K562 (cell line): ENCODE measurements around the gene PDE12. TPM values are rescaled to one million over a fixed set of nuclear protein-coding genes. Genes with fewer than 3 reads are reported as not detected.

Source experiments
- GABPA ChIP-seq: fragments of 200-800 bp; sonication (Bioruptor generic); conservative IDR thresholded peaks from 2 replicates; pipeline ENCODE4 v1.6.1; 2016; ENCODE audit warnings: low read depth, missing genetic modification characterization, missing compliant biosample characterization
- GATA2 ChIP-seq: sonication (generic); formaldehyde crosslinking; IDR thresholded peaks from 2 replicates; pipeline ENCODE4 v1.4.0; 2020; ENCODE audit warnings: mild to moderate bottlenecking, missing genetic modification reagents
- HDAC2 ChIP-seq: fragments of 450-650 bp; IDR thresholded peaks from 2 replicates; pipeline ENCODE4 v1.6.1; 2016; ENCODE audit warnings: mild to moderate bottlenecking
- KAT8 ChIP-seq: fragments of 450-650 bp; IDR thresholded peaks from 2 replicates; pipeline ENCODE4 v1.6.1; 2016; ENCODE audit warnings: low read depth, mild to moderate bottlenecking
- MAFG ChIP-seq: fragments of 450-650 bp; conservative IDR thresholded peaks from 2 replicates; pipeline ENCODE4 v1.6.1; 2016; ENCODE audit warnings: missing genetic modification characterization, missing compliant biosample characterization
- NFATC3 ChIP-seq: fragments of 450-650 bp; IDR thresholded peaks from 2 replicates; pipeline ENCODE4 v1.6.1; 2017; ENCODE audit warnings: mild to moderate bottlenecking
- NR2C1 ChIP-seq, 2 experiments: fragments of 450-650 bp; IDR thresholded peaks; 2 replicates each; pipeline ENCODE4 v1.6.1; 2017; ENCODE audit warnings: mild to moderate bottlenecking in 2 of 2, antibody characterized with exemption in 1 of 2, inconsistent platforms in 1 of 2, missing compliant biosample characterization in 1 of 2, missing genetic modification characterization in 1 of 2
- POLR2AphosphoS2 ChIP-seq: IDR thresholded peaks from 2 replicates; pipeline ENCODE4 v1.6.1; 2012; ENCODE audit warnings: low read length, improper control_type of control experiment
- SMAD2 ChIP-seq: fragments of 150-350 bp; IDR thresholded peaks from 2 replicates; pipeline ENCODE4 v1.6.1; 2014; ENCODE audit warnings: low read depth, mild to moderate bottlenecking, low read length
- SMAD3 ChIP-seq: fragments of 450-650 bp; formaldehyde crosslinking; conservative IDR thresholded peaks from 2 replicates; pipeline ENCODE4 v1.4.0; 2020; ENCODE audit warnings: mild to moderate bottlenecking
- SMARCB1 ChIP-seq: IDR thresholded peaks from 2 replicates; pipeline ENCODE4 v1.6.1; 2011; ENCODE audit warnings: improper control_type of control experiment, low read depth; ENCODE audit not compliant: insufficient read length
- SMC3 ChIP-seq: conservative IDR thresholded peaks from 2 replicates; pipeline ENCODE4 v1.6.1; 2011; ENCODE audit warnings: low read depth, low read length, improper control_type of control experiment; ENCODE audit not compliant: insufficient read depth
- TBP ChIP-seq: optimal IDR thresholded peaks from 2 replicates; pipeline ENCODE3; 2011; ENCODE audit warnings: low read depth, low read length, improper control_type of control experiment
- TRIM24 ChIP-seq, 2 experiments: fragments of 450-650 bp; IDR thresholded peaks; 2 replicates each; pipeline ENCODE4 v1.6.1; 2016
- TSC22D4 ChIP-seq: fragments of 450-650 bp; IDR thresholded peaks from 2 replicates; pipeline ENCODE4 v1.6.1; 2016; ENCODE audit warnings: missing genetic modification characterization, missing biosample characterization, control low read depth
- ZKSCAN3 ChIP-seq: fragments of 250-450 bp; sonication (Bioruptor Pico); IDR thresholded peaks from 2 replicates; pipeline ENCODE4 v1.4.0; 2020
- ZNF699 ChIP-seq: fragments of 250-450 bp; sonication (Bioruptor Pico); IDR thresholded peaks from 2 replicates; pipeline ENCODE4 v1.8.0; 2021; ENCODE audit warnings: mild to moderate bottlenecking, moderate library complexity; ENCODE audit not compliant: insufficient replicate concordance
- polyA plus RNA-seq, 8 experiments: library from polyadenylated mRNA; depleted of rRNA in 4 of 8; stranded (reverse) in 5 of 8; unstranded in 3 of 8; fragments of >200 nt; fragmentation: Nextera tagmentation in 2 of 8; fragmentation: Illumina TruSeq in 1 of 8; extraction: Ambion mirVana in 2 of 8; extraction: Trizol in 1 of 8; gene quantifications; 2 replicates each; pipeline versions ENCODE4 v1.2.1 to v1.2.3, GENCODE V29; 2011 to 2014; ENCODE audit warnings: inconsistent platforms in 1 of 8, missing spikeins in 1 of 8
- total RNA-seq, 7 experiments: library from RNA; depleted of rRNA in 6 of 7; stranded (reverse); fragments of >200 nt in 6 of 7; fragmentation: Illumina TruSeq in 2 of 7; extraction: Trizol in 2 of 7; gene quantifications; 2 replicates each; pipeline versions ENCODE4 v1.2.1 to v1.2.3, GENCODE V29; 2011 to 2021; ENCODE audit warnings: low replicate concordance in 1 of 7
- TF ChIP-seq, protein P1 (sequence below): fragments of 250-450 bp; sonication (Bioruptor Pico); IDR thresholded peaks from 2 replicates; pipeline ENCODE4 v1.4.0; 2020
- TF ChIP-seq, protein P2 (sequence below): IDR thresholded peaks from 2 replicates; pipeline ENCODE4 v1.6.1; 2011; ENCODE audit not compliant: insufficient read length; ENCODE audit errors: extremely low read depth
- TF ChIP-seq, protein P3 (sequence below): fragments of 250-450 bp; sonication (Bioruptor Pico); IDR thresholded peaks from 2 replicates; pipeline ENCODE4 v1.9.0; 2021; ENCODE audit warnings: mild to moderate bottlenecking, inconsistent platforms

Gene PDE12
- total and polyA plus RNA-seq, 9 of the 15 experiments (the other 6 are each of a cell fraction or from before 2014, with no cell fraction given): 2.1 to 20.5 (median 10.0) TPM

DNA sequence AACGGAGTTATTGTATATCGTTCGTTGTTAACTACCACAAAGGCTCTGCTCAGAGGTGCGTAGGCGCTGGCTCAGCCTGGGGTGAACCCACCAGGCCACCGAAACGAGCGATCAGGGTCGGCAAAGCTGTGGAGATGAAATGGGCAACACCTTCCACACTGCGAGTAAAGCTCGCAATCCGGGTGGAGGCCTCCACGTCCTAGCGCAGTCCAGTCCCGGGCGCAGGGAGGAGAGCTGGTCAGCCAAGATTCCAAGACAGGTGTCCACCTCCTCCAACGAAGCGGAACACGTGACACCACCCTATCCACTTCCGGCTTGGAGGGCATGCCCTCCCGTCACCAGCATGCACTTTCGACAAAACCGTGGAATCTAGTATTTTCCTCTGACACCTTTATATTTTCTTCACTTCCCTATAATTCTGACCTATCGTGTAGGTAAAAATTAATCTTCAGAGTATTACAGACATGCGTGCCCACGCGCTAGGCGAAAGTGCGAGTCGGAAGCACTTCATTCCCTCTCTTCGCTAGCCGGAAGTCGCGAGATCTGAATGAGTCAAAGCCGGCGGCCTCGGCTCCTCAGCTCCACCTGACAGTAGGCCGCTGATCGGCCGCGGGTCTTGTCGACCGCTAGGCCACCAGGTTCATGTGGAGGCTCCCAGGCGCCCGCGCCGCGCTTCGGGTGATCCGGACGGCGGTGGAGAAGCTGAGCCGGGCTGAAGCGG lies at the start of gene PDE12 (continued):
- TF ChIP-seq GABPA (tag): peak; percentile 96
- no peak for TF ChIP-seq SMC3
- TF ChIP-seq ZKSCAN3 (CRISPR knock-in tag): no peak
- no peak for TF ChIP-seq SMARCB1
- TF ChIP-seq, protein P1, sequence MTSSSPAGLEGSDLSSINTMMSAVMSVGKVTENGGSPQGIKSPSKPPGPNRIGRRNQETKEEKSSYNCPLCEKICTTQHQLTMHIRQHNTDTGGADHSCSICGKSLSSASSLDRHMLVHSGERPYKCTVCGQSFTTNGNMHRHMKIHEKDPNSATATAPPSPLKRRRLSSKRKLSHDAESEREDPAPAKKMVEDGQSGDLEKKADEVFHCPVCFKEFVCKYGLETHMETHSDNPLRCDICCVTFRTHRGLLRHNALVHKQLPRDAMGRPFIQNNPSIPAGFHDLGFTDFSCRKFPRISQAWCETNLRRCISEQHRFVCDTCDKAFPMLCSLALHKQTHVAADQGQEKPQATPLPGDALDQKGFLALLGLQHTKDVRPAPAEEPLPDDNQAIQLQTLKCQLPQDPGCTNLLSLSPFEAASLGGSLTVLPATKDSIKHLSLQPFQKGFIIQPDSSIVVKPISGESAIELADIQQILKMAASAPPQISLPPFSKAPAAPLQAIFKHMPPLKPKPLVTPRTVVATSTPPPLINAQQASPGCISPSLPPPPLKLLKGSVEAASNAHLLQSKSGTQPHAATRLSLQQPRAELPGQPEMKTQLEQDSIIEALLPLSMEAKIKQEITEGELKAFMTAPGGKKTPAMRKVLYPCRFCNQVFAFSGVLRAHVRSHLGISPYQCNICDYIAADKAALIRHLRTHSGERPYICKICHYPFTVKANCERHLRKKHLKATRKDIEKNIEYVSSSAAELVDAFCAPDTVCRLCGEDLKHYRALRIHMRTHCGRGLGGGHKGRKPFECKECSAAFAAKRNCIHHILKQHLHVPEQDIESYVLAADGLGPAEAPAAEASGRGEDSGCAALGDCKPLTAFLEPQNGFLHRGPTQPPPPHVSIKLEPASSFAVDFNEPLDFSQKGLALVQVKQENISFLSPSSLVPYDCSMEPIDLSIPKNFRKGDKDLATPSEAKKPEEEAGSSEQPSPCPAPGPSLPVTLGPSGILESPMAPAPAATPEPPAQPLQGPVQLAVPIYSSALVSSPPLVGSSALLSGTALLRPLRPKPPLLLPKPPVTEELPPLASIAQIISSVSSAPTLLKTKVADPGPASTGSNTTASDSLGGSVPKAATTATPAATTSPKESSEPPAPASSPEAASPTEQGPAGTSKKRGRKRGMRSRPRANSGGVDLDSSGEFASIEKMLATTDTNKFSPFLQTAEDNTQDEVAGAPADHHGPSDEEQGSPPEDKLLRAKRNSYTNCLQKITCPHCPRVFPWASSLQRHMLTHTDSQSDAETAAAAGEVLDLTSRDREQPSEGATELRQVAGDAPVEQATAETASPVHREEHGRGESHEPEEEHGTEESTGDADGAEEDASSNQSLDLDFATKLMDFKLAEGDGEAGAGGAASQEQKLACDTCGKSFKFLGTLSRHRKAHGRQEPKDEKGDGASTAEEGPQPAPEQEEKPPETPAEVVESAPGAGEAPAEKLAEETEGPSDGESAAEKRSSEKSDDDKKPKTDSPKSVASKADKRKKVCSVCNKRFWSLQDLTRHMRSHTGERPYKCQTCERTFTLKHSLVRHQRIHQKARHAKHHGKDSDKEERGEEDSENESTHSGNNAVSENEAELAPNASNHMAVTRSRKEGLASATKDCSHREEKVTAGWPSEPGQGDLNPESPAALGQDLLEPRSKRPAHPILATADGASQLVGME: no peak
- TF ChIP-seq KAT8: no peak
- peak; percentile 81 for TF ChIP-seq TBP
- no peak for TF ChIP-seq GATA2
- TF ChIP-seq TSC22D4 (tag): no peak
- TF ChIP-seq, protein P2, sequence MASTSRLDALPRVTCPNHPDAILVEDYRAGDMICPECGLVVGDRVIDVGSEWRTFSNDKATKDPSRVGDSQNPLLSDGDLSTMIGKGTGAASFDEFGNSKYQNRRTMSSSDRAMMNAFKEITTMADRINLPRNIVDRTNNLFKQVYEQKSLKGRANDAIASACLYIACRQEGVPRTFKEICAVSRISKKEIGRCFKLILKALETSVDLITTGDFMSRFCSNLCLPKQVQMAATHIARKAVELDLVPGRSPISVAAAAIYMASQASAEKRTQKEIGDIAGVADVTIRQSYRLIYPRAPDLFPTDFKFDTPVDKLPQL: no peak
- TF ChIP-seq, protein P3, sequence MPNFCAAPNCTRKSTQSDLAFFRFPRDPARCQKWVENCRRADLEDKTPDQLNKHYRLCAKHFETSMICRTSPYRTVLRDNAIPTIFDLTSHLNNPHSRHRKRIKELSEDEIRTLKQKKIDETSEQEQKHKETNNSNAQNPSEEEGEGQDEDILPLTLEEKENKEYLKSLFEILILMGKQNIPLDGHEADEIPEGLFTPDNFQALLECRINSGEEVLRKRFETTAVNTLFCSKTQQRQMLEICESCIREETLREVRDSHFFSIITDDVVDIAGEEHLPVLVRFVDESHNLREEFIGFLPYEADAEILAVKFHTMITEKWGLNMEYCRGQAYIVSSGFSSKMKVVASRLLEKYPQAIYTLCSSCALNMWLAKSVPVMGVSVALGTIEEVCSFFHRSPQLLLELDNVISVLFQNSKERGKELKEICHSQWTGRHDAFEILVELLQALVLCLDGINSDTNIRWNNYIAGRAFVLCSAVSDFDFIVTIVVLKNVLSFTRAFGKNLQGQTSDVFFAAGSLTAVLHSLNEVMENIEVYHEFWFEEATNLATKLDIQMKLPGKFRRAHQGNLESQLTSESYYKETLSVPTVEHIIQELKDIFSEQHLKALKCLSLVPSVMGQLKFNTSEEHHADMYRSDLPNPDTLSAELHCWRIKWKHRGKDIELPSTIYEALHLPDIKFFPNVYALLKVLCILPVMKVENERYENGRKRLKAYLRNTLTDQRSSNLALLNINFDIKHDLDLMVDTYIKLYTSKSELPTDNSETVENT: no peak
- peak; percentile 94 for TF ChIP-seq NR2C1 (IDR thresholded peaks at IDR 0.05)
- peak; percentile 95 for TF ChIP-seq NR2C1 (tag; IDR thresholded peaks at IDR 0.05)
- TF ChIP-seq NFATC3: 0 out of 2 replicates have a peak, but pooled peaks have one; percentile 52
- TF ChIP-seq HDAC2: 0 out of 2 replicates have a peak, but pooled peaks have one; percentile 45
- TF ChIP-seq SMAD2: no peak
- no peak for TF ChIP-seq ZNF699 (CRISPR knock-in tag)
- peak; percentile 82 to 87 for TF ChIP-seq TRIM24 (IDR thresholded peaks at IDR 0.05)
- TF ChIP-seq SMAD3: peak; percentile 45; the same call in 1 of the 2 replicates
- TF ChIP-seq POLR2AphosphoS2: no peak
- no peak for TF ChIP-seq MAFG (tag)
